Epithelial cell of esophagus (primary cell): Measurements from ENCODE around the gene IGFBP5.

Experiments
- DNase-seq: peaks from one replicate; pipeline ENCODE4 v3.0.0; 2010; ENCODE audit warnings: low read depth
- H3K4me3 ChIP-seq: 2 replicates; pipeline ENCODE4 v1.5.1; 2011; ENCODE audit warnings: mild to moderate bottlenecking, low read length, control low read depth
- TF ChIP-seq, protein P1 (sequence below): IDR thresholded peaks from 2 replicates; pipeline ENCODE4 v1.5.1; 2011; ENCODE audit warnings: low read depth, mild to moderate bottlenecking, low read length, control low read depth, inconsistent platforms; ENCODE audit not compliant: insufficient read depth; ENCODE audit errors: missing control alignments

IGFBP5 gene

GRCh38 chr2:216681683-216682082 is 13.7 kb downstream of the IGFBP5 start:
- no peak overlapping the region for H3K4me3 ChIP-seq
- no peak for DNase-seq
- TF ChIP-seq, protein P1, sequence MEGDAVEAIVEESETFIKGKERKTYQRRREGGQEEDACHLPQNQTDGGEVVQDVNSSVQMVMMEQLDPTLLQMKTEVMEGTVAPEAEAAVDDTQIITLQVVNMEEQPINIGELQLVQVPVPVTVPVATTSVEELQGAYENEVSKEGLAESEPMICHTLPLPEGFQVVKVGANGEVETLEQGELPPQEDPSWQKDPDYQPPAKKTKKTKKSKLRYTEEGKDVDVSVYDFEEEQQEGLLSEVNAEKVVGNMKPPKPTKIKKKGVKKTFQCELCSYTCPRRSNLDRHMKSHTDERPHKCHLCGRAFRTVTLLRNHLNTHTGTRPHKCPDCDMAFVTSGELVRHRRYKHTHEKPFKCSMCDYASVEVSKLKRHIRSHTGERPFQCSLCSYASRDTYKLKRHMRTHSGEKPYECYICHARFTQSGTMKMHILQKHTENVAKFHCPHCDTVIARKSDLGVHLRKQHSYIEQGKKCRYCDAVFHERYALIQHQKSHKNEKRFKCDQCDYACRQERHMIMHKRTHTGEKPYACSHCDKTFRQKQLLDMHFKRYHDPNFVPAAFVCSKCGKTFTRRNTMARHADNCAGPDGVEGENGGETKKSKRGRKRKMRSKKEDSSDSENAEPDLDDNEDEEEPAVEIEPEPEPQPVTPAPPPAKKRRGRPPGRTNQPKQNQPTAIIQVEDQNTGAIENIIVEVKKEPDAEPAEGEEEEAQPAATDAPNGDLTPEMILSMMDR: no peak

GRCh38 chr2:216680951-216681629 is 14.3 kb downstream of the IGFBP5 start:
- TF ChIP-seq, protein P1: no peak
- H3K4me3 ChIP-seq: no peak overlapping the region
- no peak for DNase-seq

- no peak for DNase-seq
- H3K4me3 ChIP-seq: no peak overlapping the region
- TF ChIP-seq, protein P1: no peak
Observed at GRCh38 chr2:216679658-216680024, 15.7 kb downstream of the IGFBP5 start.

GRCh38 chr2:216678813-216679657 is 16.3 kb downstream of the IGFBP5 start:
- no peak overlapping the region for H3K4me3 ChIP-seq
- TF ChIP-seq, protein P1: no peak
- no peak for DNase-seq

DNA sequence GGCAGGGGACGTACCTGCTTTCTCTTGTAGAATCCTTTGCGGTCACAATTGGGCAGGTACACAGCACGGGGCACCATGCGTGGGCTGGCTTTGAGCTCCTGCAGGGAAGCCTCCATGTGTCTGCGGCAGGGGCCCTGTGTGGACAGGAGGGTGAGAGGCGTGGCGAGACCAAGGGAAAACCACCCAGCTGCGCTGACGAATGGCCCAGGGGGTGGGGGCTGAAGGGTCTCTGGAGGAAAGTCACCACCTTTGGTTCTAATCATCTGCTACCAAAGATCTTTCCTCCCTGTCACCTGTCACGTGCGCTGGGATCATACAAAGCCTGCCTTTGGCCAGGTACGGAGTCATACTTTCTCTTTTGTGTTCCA is 17.3 kb downstream of the IGFBP5 start:
- TF ChIP-seq, protein P1: no peak
- H3K4me3 ChIP-seq: no peak overlapping the region
- no peak for DNase-seq

GRCh38 chr2:216677439-216678097 is 17.8 kb downstream of the IGFBP5 start:
- TF ChIP-seq, protein P1: no peak
- H3K4me3 ChIP-seq: no peak overlapping the region
- peak; percentile 76 for DNase-seq
